Measurements from ENCODE around the gene CLRN1. TPM values are rescaled to one million over a fixed set of nuclear protein-coding genes. Genes with fewer than 3 reads are reported as not detected.

Gene CLRN1
- not detected for total RNA-seq

- Mint-ChIP-seq H3K4me1 (ENCODE audit: low read depth) (peaks cover 10% of the 10 kb centered on the region), H3K27ac (no peak within 1 kb of the TSS), H3K9me3 (no peaks in the 10 kb centered on the region), H3K4me3 (no peak within 1 kb of the TSS), H3K27me3 (ENCODE audit: low read depth) (peaks cover 21% of the 10 kb centered on the region), H3K36me3 (ENCODE audit: low read depth) (no peaks in the 10 kb centered on the region)
- intact Hi-C loops (cut with micrococcal nuclease): no loop called here
- no peak for DNase-seq
- CTCF ChIA-PET: no interaction called here
Measured at GRCh38 chr3:150972366-150973071, at the start of gene CLRN1. Gene CLRN1, minus strand, starts transcription at chr3:150972727. Its CDS starts 19 bp downstream, at chr3:150972708.

GRCh38 chr3:151016478-151016795 lies 43.9 kb upstream of the CLRN1 start:
- no peak for DNase-seq
- CTCF ChIA-PET: interaction anchor here (0.8 kb wide), 1 partner anchor 9 kb away, joined by 3 read pairs; no protein-coding TSS in a partner anchor
- Mint-ChIP-seq H3K4me1 (ENCODE audit: low read depth) (no peaks in the 10 kb centered on the region), H3K27ac (no peak overlapping the region), H3K4me3 (no peak overlapping the region), H3K9me3 (no peaks in the 10 kb centered on the region), H3K27me3 (ENCODE audit: low read depth) (peaks cover 3% of the 10 kb centered on the region), H3K36me3 (ENCODE audit: low read depth) (no peaks in the 10 kb centered on the region)
- intact Hi-C loops (cut with micrococcal nuclease): no loop called here

- intact Hi-C loops (cut with micrococcal nuclease): loop anchor here (1.0 kb wide), 1 partner anchor 115 kb away; no protein-coding TSS in a partner anchor
- no peak overlapping the region for H3K27ac Mint-ChIP-seq
- H3K9me3 Mint-ChIP-seq: no peaks in the 10 kb centered on the region
- H3K4me3 Mint-ChIP-seq: no peak overlapping the region
- H3K27me3 Mint-ChIP-seq (ENCODE audit: low read depth): peaks cover 3% of the 10 kb centered on the region
- CTCF ChIA-PET: interaction anchor here (0.8 kb wide), 1 partner anchor 8 kb away, joined by 3 read pairs; no protein-coding TSS in a partner anchor
- H3K36me3 Mint-ChIP-seq (ENCODE audit: low read depth): no peaks in the 10 kb centered on the region
- no peak for DNase-seq
- no peaks in the 10 kb centered on the region for H3K4me1 Mint-ChIP-seq (ENCODE audit: low read depth)
Measured at GRCh38 chr3:151015767-151016477, 43.4 kb upstream of the CLRN1 start.

- Mint-ChIP-seq H3K36me3 (ENCODE audit: low read depth) (no peaks in the 10 kb centered on the region), H3K4me3 (no peak overlapping the region), H3K27ac (no peak overlapping the region), H3K4me1 (ENCODE audit: low read depth) (no peaks in the 10 kb centered on the region), H3K27me3 (ENCODE audit: low read depth) (peaks cover 3% of the 10 kb centered on the region), H3K9me3 (no peaks in the 10 kb centered on the region)
- CTCF ChIA-PET: no interaction called here
- DNase-seq: no peak
- intact Hi-C loops (cut with micrococcal nuclease): loop anchor here (1.0 kb wide), 1 partner anchor 114 kb away; no protein-coding TSS in a partner anchor
Measured at GRCh38 chr3:151015181-151015580, 42.7 kb upstream of the CLRN1 start.

- H3K9me3 Mint-ChIP-seq: no peaks in the 10 kb centered on the region
- CTCF ChIA-PET: no interaction called here
Measured at GRCh38 chr3:151014501-151015018, 42.0 kb upstream of the CLRN1 start.

GRCh38 chr3:151012753-151013152 lies 40.2 kb upstream of the CLRN1 start:
- Mint-ChIP-seq H3K9me3 (no peaks in the 10 kb centered on the region), H3K27ac (no peak overlapping the region), H3K36me3 (ENCODE audit: low read depth) (no peaks in the 10 kb centered on the region), H3K4me1 (ENCODE audit: low read depth) (no peaks in the 10 kb centered on the region), H3K4me3 (no peak overlapping the region), H3K27me3 (ENCODE audit: low read depth) (peaks cover 3% of the 10 kb centered on the region)
- CTCF ChIA-PET: interaction anchor here (0.6 kb wide), 1 partner anchor 367 kb away, joined by 4 read pairs; no protein-coding TSS in a partner anchor
- intact Hi-C loops (cut with micrococcal nuclease): no loop called here
- DNase-seq: no peak

More at GRCh38 chr3:151014501-151015018, 42.0 kb upstream of the CLRN1 start:
- Mint-ChIP-seq H3K27ac (no peak overlapping the region), H3K36me3 (ENCODE audit: low read depth) (no peaks in the 10 kb centered on the region), H3K4me1 (ENCODE audit: low read depth) (no peaks in the 10 kb centered on the region), H3K4me3 (no peak overlapping the region), H3K27me3 (ENCODE audit: low read depth) (peaks cover 3% of the 10 kb centered on the region)
- intact Hi-C loops (cut with micrococcal nuclease): loop anchor here (1.0 kb wide), 1 partner anchor 113 kb away; no protein-coding TSS in a partner anchor
- DNase-seq: no peak

GRCh38 chr3:151011427-151011826 lies 38.9 kb upstream of the CLRN1 start:
- Mint-ChIP-seq H3K4me1 (ENCODE audit: low read depth) (no peaks in the 10 kb centered on the region), H3K9me3 (no peaks in the 10 kb centered on the region), H3K27me3 (ENCODE audit: low read depth) (no peaks in the 10 kb centered on the region), H3K36me3 (ENCODE audit: low read depth) (no peaks in the 10 kb centered on the region), H3K4me3 (no peak overlapping the region), H3K27ac (no peak overlapping the region)
- intact Hi-C loops (cut with micrococcal nuclease): no loop called here
- CTCF ChIA-PET: no interaction called here
- no peak for DNase-seq

- no peaks in the 10 kb centered on the region for H3K27me3 Mint-ChIP-seq (ENCODE audit: low read depth)
Measured at GRCh38 chr3:151009981-151010380, 37.5 kb upstream of the CLRN1 start.

GRCh38 chr3:151009430-151009829 lies 36.9 kb upstream of the CLRN1 start:
- DNase-seq: no peak
- no peak overlapping the region for H3K4me3 Mint-ChIP-seq
- intact Hi-C loops (cut with micrococcal nuclease): loop anchor here (2.0 kb wide), 1 partner anchor 137 kb away; no protein-coding TSS in a partner anchor
- H3K9me3 Mint-ChIP-seq: no peaks in the 10 kb centered on the region
- CTCF ChIA-PET: interaction anchor here (1.1 to 1.2 kb wide), 2 partner anchors 13 to 135 kb away, joined by 3 to 4 read pairs; no protein-coding TSS in a partner anchor
- no peak overlapping the region for H3K27ac Mint-ChIP-seq
- H3K27me3 Mint-ChIP-seq (ENCODE audit: low read depth): no peaks in the 10 kb centered on the region
- H3K4me1 Mint-ChIP-seq (ENCODE audit: low read depth): no peaks in the 10 kb centered on the region
- H3K36me3 Mint-ChIP-seq (ENCODE audit: low read depth): no peaks in the 10 kb centered on the region

More at GRCh38 chr3:151009981-151010380, 37.5 kb upstream of the CLRN1 start:
- CTCF ChIA-PET: interaction anchor here (1.2 kb wide), 1 partner anchor 14 kb away, joined by 4 read pairs; no protein-coding TSS in a partner anchor
- Mint-ChIP-seq H3K36me3 (ENCODE audit: low read depth) (no peaks in the 10 kb centered on the region), H3K4me1 (ENCODE audit: low read depth) (no peaks in the 10 kb centered on the region), H3K4me3 (no peak overlapping the region), H3K27ac (no peak overlapping the region), H3K9me3 (no peaks in the 10 kb centered on the region)
- no peak for DNase-seq
- intact Hi-C loops (cut with micrococcal nuclease): loop anchor here (2.0 kb wide), 1 partner anchor 137 kb away; no protein-coding TSS in a partner anchor

- no peaks in the 10 kb centered on the region for H3K27me3 Mint-ChIP-seq (ENCODE audit: low read depth)
- no peak overlapping the region for H3K27ac Mint-ChIP-seq
- intact Hi-C loops (cut with micrococcal nuclease): loop anchor here (2.0 kb wide), 1 partner anchor 138 kb away; no protein-coding TSS in a partner anchor
- DNase-seq: no peak
- H3K36me3 Mint-ChIP-seq (ENCODE audit: low read depth): no peaks in the 10 kb centered on the region
- no peaks in the 10 kb centered on the region for H3K4me1 Mint-ChIP-seq (ENCODE audit: low read depth)
- H3K4me3 Mint-ChIP-seq: no peak overlapping the region
- CTCF ChIA-PET: interaction anchor here (0.7 to 1.7 kb wide), 5 partner anchors 12 to 142 kb away, joined by 3 to 4 read pairs (median 3); no protein-coding TSS in a partner anchor
- H3K9me3 Mint-ChIP-seq: no peaks in the 10 kb centered on the region
Measured at GRCh38 chr3:151008699-151009098, 36.2 kb upstream of the CLRN1 start.

GRCh38 chr3:151003768-151004134 lies 31.2 kb upstream of the CLRN1 start:
- CTCF ChIA-PET: no interaction called here
- Mint-ChIP-seq H3K4me3 (no peak overlapping the region), H3K9me3 (no peaks in the 10 kb centered on the region), H3K27me3 (ENCODE audit: low read depth) (no peaks in the 10 kb centered on the region), H3K4me1 (ENCODE audit: low read depth) (no peaks in the 10 kb centered on the region), H3K36me3 (ENCODE audit: low read depth) (no peaks in the 10 kb centered on the region), H3K27ac (no peak overlapping the region)
- DNase-seq: no peak
- intact Hi-C loops (cut with micrococcal nuclease): no loop called here

- Mint-ChIP-seq H3K36me3 (ENCODE audit: low read depth) (no peaks in the 10 kb centered on the region), H3K4me1 (ENCODE audit: low read depth) (no peaks in the 10 kb centered on the region), H3K27ac (no peak overlapping the region), H3K27me3 (ENCODE audit: low read depth) (peaks cover 3% of the 10 kb centered on the region), H3K4me3 (no peak overlapping the region), H3K9me3 (no peaks in the 10 kb centered on the region)
- CTCF ChIA-PET: no interaction called here
- no peak for DNase-seq
- intact Hi-C loops (cut with micrococcal nuclease): no loop called here
Measured at GRCh38 chr3:151003029-151003767, 30.7 kb upstream of the CLRN1 start.

Data from activated naive CD4-positive, alpha-beta T cell treated with anti-CD3 and anti-CD28 coated beads for 36 hours (primary cell).